ENCODE data around the gene PCDH12. TPM values are rescaled to one million over a fixed set of nuclear protein-coding genes. Genes with fewer than 3 reads are reported as not detected.

The PCDH12 gene
- total and polyA plus RNA-seq, 2 donors (not counting 1 experiment from before 2014, with no cell fraction given), result 0.01 TPM; not detected in 1

DNA sequence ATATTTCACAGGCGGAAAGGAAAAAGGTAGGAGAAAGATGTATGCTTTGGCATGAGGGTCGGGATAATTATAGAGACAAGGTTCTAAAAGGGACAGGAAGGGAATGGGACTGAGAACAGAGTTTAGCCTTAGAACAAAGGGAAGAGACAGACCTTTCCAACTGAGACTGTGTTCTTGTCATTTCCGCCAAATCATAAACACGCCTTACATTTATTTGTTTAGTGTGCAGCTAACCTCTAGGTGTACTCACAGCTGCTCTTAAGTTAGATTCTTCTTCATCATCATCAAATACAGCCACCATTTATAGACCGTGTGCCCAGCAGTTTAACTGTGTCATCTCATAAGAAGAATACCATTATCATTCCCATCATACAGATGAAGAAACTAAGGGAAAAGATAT, 40.2 kb downstream of the PCDH12 start:
- no peaks in the 10 kb centered on the region for H3K27me3 Mint-ChIP-seq
- no peaks in the 10 kb centered on the region for H3K9me3 Mint-ChIP-seq (ENCODE audit: insufficient read depth)
- Histone ChIP-seq H3K4me2 (replicated peaks; ENCODE audit: low read depth, low read length, poor library complexity, severe bottlenecking) (no peak overlapping the region), H3K4me3 (ENCODE audit: control extremely low read depth in 1 of 5, extremely low read depth in 1 of 5, insufficient read depth in 1 of 5, low read depth in 2 of 5, low read length in 4 of 5) (no peak overlapping the region), H3K4me1 (ENCODE audit: control insufficient read depth in 2 of 2, insufficient read depth in 2 of 2, low read length in 2 of 2) (peaks cover 26 to 34% of the 10 kb centered on the region in 2 donors), H3K9ac (ENCODE audit: low read length) (no peak overlapping the region), H3K79me2 (ENCODE audit: control insufficient read depth, insufficient read depth, low read length) (no peaks in the 10 kb centered on the region), H3K27me3 (replicated peaks in 1 of 4; ENCODE audit: control extremely low read depth in 1 of 4, control insufficient read depth in 3 of 4, insufficient read depth in 4 of 4, low read length in 3 of 4) (peaks cover 0 to 5% (median 1%) of the 10 kb centered on the region in 4 experiments), H3K36me3 (replicated peaks in 1 of 2; ENCODE audit: control extremely low read depth in 1 of 2, control insufficient read depth in 1 of 2, extremely low read depth in 1 of 2, insufficient read depth in 2 of 2, low read length in 1 of 2) (no peaks in the 10 kb centered on the region), H3K9me3 (ENCODE audit: control extremely low read depth in 1 of 3, control insufficient read depth in 2 of 3, insufficient read depth in 1 of 3, low read length in 2 of 3) (no peaks in the 10 kb centered on the region), H4K20me1 (ENCODE audit: control insufficient read depth, insufficient read depth, low read length, poor library complexity, severe bottlenecking) (no peaks in the 10 kb centered on the region), H3K27ac (ENCODE audit: low read length in 2 of 2) (no peak overlapping the region), H2AFZ (ENCODE audit: insufficient read depth, low read depth, low read length, poor library complexity, severe bottlenecking) (no peak overlapping the region)
- ATAC-seq (ENCODE audit: low read depth) (no peak), DNase-seq (no peak)
- CTCF ChIA-PET, result interaction anchor here (1.6 to 2.7 kb wide), 2 partner anchors 37 to 42 kb away, joined by 4 to 16 read pairs; no protein-coding TSS in a partner anchor
- intact Hi-C loops (cut with micrococcal nuclease), result no loop called here
- peaks cover 41% of the 10 kb centered on the region for H3K4me1 Mint-ChIP-seq
- H3K27ac Mint-ChIP-seq, result no peak overlapping the region
- POLR2A ChIA-PET, result no interaction called here
- TF ChIP-seq EZH2 (IDR thresholded peaks at IDR 0.05; ENCODE audit: borderline replicate concordance, insufficient read depth, low read depth, low read length, poor library complexity, severe bottlenecking) (no peak), CTCF (IDR thresholded peaks at IDR 0.05) (no peak)
- no peak overlapping the region for H3K4me3 Mint-ChIP-seq
- 50% methylated on average over 2 of the region's 5 CpGs for WGBS (ENCODE audit: insufficient coverage)

DNA sequence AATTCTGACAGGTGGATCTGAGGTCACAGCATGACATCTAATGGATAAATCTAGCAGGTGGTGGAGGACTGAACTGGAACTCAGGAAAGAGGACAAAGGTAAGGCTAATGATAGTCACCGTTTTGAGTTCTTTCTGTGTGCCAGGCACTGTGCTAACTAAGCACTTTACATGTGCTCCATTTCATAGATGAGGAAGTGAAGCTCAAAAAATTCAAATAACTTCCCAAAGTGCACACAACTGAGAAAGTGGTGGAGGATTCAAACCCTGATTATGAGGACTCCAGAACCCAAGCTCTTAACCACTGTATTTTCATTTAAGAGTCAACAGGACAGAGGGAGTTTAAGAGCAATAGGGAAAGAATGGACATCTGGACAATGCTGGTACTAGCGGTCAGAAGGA, 41.5 kb downstream of the PCDH12 start:
- Histone ChIP-seq H4K20me1 (ENCODE audit: control insufficient read depth, insufficient read depth, low read length, poor library complexity, severe bottlenecking) (no peaks in the 10 kb centered on the region), H3K4me3 (ENCODE audit: control extremely low read depth in 1 of 5, extremely low read depth in 1 of 5, insufficient read depth in 1 of 5, low read depth in 2 of 5, low read length in 4 of 5) (no peak overlapping the region), H3K9me3 (ENCODE audit: control extremely low read depth in 1 of 3, control insufficient read depth in 2 of 3, insufficient read depth in 1 of 3, low read length in 2 of 3) (no peaks in the 10 kb centered on the region), H3K9ac (ENCODE audit: low read length) (no peak overlapping the region), H3K27me3 (replicated peaks in 1 of 4; ENCODE audit: control extremely low read depth in 1 of 4, control insufficient read depth in 3 of 4, insufficient read depth in 4 of 4, low read length in 3 of 4) (peaks cover 0 to 5% (median 3%) of the 10 kb centered on the region in 4 experiments), H3K27ac (ENCODE audit: low read length in 2 of 2) (no peak overlapping the region), H3K79me2 (ENCODE audit: control insufficient read depth, insufficient read depth, low read length) (no peaks in the 10 kb centered on the region), H3K4me1 (ENCODE audit: control insufficient read depth in 2 of 2, insufficient read depth in 2 of 2, low read length in 2 of 2) (peaks cover 24 to 32% of the 10 kb centered on the region in 2 donors), H2AFZ (ENCODE audit: insufficient read depth, low read depth, low read length, poor library complexity, severe bottlenecking) (peak overlapping the region; percentile 58), H3K36me3 (replicated peaks in 1 of 2; ENCODE audit: control extremely low read depth in 1 of 2, control insufficient read depth in 1 of 2, extremely low read depth in 1 of 2, insufficient read depth in 2 of 2, low read length in 1 of 2) (no peaks in the 10 kb centered on the region), H3K4me2 (replicated peaks; ENCODE audit: low read depth, low read length, poor library complexity, severe bottlenecking) (peak overlapping the region; percentile 25)
- TF ChIP-seq CTCF (IDR thresholded peaks at IDR 0.05) (no peak), EZH2 (IDR thresholded peaks at IDR 0.05; ENCODE audit: borderline replicate concordance, insufficient read depth, low read depth, low read length, poor library complexity, severe bottlenecking) (no peak)
- H3K27ac Mint-ChIP-seq, result no peak overlapping the region
- H3K27me3 Mint-ChIP-seq, result peaks cover 3% of the 10 kb centered on the region
- H3K4me1 Mint-ChIP-seq, result peaks cover 41% of the 10 kb centered on the region
- ChIA-PET CTCF (interaction anchor here (0.9 to 3.8 kb wide), 6 partner anchors 26 to 365 kb away, joined by 3 to 16 read pairs (median 5); partner anchors contain the start of genes PCDH1 and RNF14), POLR2A (interaction anchor here (0.9 kb wide), 1 partner anchor 52 kb away, joined by 3 read pairs; the partner anchor contains the start of gene RNF14)
- ATAC-seq (ENCODE audit: low read depth) (no peak), DNase-seq (no peak)
- WGBS (ENCODE audit: insufficient coverage), result 85% methylated on average over 1 of the region's 2 CpGs
- H3K4me3 Mint-ChIP-seq, result no peak overlapping the region
- intact Hi-C loops (cut with micrococcal nuclease), result no loop called here
- no peaks in the 10 kb centered on the region for H3K9me3 Mint-ChIP-seq (ENCODE audit: insufficient read depth)
